Hindlimb muscle (tissue), 1 donor: ENCODE data around the gene CBX5. TPM values are rescaled to one million over a fixed set of nuclear protein-coding genes. Genes with fewer than 3 reads are reported as not detected.
"Not testable (repeated sequence)": the region's sequence is repeated elsewhere in the genome, so short reads cannot be mapped to it uniquely, and the experiment has no call there.

ENCODE experiments used
- DNase-seq: peaks from one replicate; pipeline ENCODE4 v3.0.0-alpha.2; 2013
- polyA plus RNA-seq: library from polyadenylated mRNA; unstranded; fragments of 120-200 nt; gene quantifications from one replicate; pipeline ENCODE4 v1.2.1, GENCODE V29; 2013; ENCODE audit not compliant: insufficient read length

Gene CBX5
- polyA plus RNA-seq, 1 donor: 65.3 TPM

GRCh38 chr12:54265364-54265812 is 14.5 kb downstream of the CBX5 start:
- DNase-seq: no peak

- no peak for DNase-seq
Observed at GRCh38 chr12:54262403-54262925, 17.5 kb downstream of the CBX5 start.

GRCh38 chr12:54261815-54262402 is 18.0 kb downstream of the CBX5 start:
- no peak for DNase-seq

GRCh38 chr12:54259194-54260011 is 20.5 kb downstream of the CBX5 start:
- peak; percentile 94 for DNase-seq

GRCh38 chr12:54258201-54258681 is 21.7 kb downstream of the CBX5 start:
- DNase-seq: no peak

GRCh38 chr12:54257332-54257731 is 22.6 kb downstream of the CBX5 start:
- no peak for DNase-seq

GRCh38 chr12:54253240-54253639 is 26.7 kb downstream of the CBX5 start:
- no peak for DNase-seq

- no peak for DNase-seq
Observed at GRCh38 chr12:54251667-54252284, 28.1 kb downstream of the CBX5 start.

- no peak for DNase-seq
Observed at GRCh38 chr12:54249489-54249888, 30.4 kb downstream of the CBX5 start.

GRCh38 chr12:54246011-54246641 is 33.8 kb downstream of the CBX5 start:
- no peak for DNase-seq

GRCh38 chr12:54240971-54241588 is 38.8 kb downstream of the CBX5 start:
- no peak for DNase-seq

GRCh38 chr12:54240129-54240528 is 39.8 kb downstream of the CBX5 start:
- no peak for DNase-seq

GRCh38 chr12:54239620-54240019 is 40.3 kb downstream of the CBX5 start:
- no peak for DNase-seq

- no peak for DNase-seq
Observed at GRCh38 chr12:54238531-54238930, 41.4 kb downstream of the CBX5 start.

- no peak for DNase-seq
Observed at GRCh38 chr12:54232790-54233189, 47.1 kb downstream of the CBX5 start.

GRCh38 chr12:54231269-54231668 is 48.7 kb downstream of the CBX5 start:
- not testable (repeated sequence) for DNase-seq

GRCh38 chr12:54230555-54230954 is 49.4 kb downstream of the CBX5 start:
- DNase-seq: no peak

GRCh38 chr12:54229624-54230212 is 50.2 kb downstream of the CBX5 start:
- peak; percentile 32 for DNase-seq

- DNase-seq: peak; percentile 67
Observed at GRCh38 chr12:54228471-54228870, 51.5 kb downstream of the CBX5 start.

GRCh38 chr12:54227927-54228326 is 52.0 kb downstream of the CBX5 start:
- DNase-seq: not testable (repeated sequence)

GRCh38 chr12:54227376-54227775 is 52.5 kb downstream of the CBX5 start:
- no peak for DNase-seq

- DNase-seq: no peak
Observed at GRCh38 chr12:54225666-54226065, 54.3 kb downstream of the CBX5 start.
